ENCODE measurements around the gene CAPN5. TPM values are rescaled to one million over a fixed set of nuclear protein-coding genes. Genes with fewer than 3 reads are reported as not detected.

The CAPN5 gene
- total and polyA plus RNA-seq, 4 donors, result 6.5 to 25.8 (median 18.2) TPM

DNA sequence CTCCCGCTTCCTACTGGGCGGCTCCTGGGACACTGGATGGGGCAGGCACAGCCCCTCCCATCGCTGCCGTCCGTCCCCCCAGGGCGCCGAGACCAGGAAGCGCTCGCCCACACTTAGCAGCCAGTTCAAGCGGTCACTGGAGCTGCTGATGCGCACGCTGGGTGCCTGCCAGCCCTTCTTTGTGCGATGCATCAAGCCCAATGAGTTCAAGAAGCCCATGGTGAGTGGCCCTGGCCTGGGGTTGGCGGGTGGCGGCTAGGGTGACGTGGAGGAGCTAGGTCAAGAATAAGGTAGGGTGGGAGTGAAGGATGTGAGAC lies 105.9 kb downstream of the CAPN5 start:
- Histone ChIP-seq H3K9me3 (ENCODE audit: control insufficient read depth in 4 of 4, low read length in 3 of 4) (no peaks in the 10 kb centered on the region), H3K27me3 (ENCODE audit: control insufficient read depth in 4 of 4, insufficient read depth in 4 of 4, low read length in 3 of 4) (no peaks in the 10 kb centered on the region), H3K27ac (ENCODE audit: low read depth in 1 of 2, low read length in 2 of 2) (no peak overlapping the region), H3K4me3 (ENCODE audit: low read depth in 1 of 3, low read length in 3 of 3) (no peak overlapping the region), H3K4me1 (ENCODE audit: control insufficient read depth in 4 of 4, insufficient read depth in 4 of 4, low read length in 3 of 4) (peaks cover 9 to 33% (median 23%) of the 10 kb centered on the region in 4 donors), H3K9ac (ENCODE audit: low read depth in 1 of 2, low read length in 2 of 2) (no peak overlapping the region), H3K36me3 (ENCODE audit: control insufficient read depth in 4 of 4, insufficient read depth in 3 of 4, low read depth in 1 of 4, low read length in 3 of 4) (peaks cover 0 to 3% (median 2%) of the 10 kb centered on the region in 4 donors)
- TF ChIP-seq RXRA (IDR thresholded peaks at IDR 0.05) (peak in 1 of 2 donors; percentile 21), NR2F2 (IDR thresholded peaks at IDR 0.05) (no peak)
- WGBS, result 76% methylated on average over 16 of the region's 16 CpGs
- DNase-seq (ENCODE audit: low spot score), result peak; percentile 50

DNA sequence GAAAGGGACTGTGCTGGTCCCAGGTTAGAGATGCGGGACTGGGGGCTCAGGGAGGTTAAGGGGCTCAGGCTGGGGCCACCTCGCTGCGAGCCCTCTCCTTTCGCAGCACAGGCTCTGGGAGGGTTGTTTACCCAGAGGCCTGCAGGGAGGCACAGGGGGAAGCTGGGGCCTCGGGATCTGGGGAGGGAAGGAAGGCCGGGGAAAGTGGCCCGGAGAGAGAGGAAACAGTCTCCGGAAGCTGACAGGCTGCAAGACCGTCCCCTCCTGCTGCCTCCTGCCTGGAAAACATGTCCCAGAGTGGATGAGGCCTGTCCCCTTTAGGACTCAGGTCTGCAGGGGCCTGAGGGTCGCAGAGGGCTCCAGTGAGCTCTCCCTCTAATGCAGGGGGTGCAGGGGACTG lies 106.7 kb downstream of the CAPN5 start:
- no peak for DNase-seq (ENCODE audit: low spot score)
- TF ChIP-seq GABPA (IDR thresholded peaks at IDR 0.05 in 1 of 2, conservative IDR thresholded peaks at IDR 0.05 in 1 of 2), result no peak
- no peak for TF ChIP-seq YY1 (IDR thresholded peaks at IDR 0.05)
- H3K9me3 ChIP-seq (ENCODE audit: control insufficient read depth in 4 of 4, low read length in 3 of 4), result no peaks in the 10 kb centered on the region
- H3K27me3 ChIP-seq (ENCODE audit: control insufficient read depth in 4 of 4, insufficient read depth in 4 of 4, low read length in 3 of 4), result no peaks in the 10 kb centered on the region
- H3K27ac ChIP-seq (ENCODE audit: low read depth in 1 of 2, low read length in 2 of 2), result no peak overlapping the region
- H3K4me3 ChIP-seq (ENCODE audit: low read depth in 1 of 3, low read length in 3 of 3), result no peak overlapping the region
- H3K36me3 ChIP-seq (ENCODE audit: control insufficient read depth in 4 of 4, insufficient read depth in 3 of 4, low read depth in 1 of 4, low read length in 3 of 4), result peaks cover 0 to 9% (median 3%) of the 10 kb centered on the region in 4 donors
- H3K9ac ChIP-seq (ENCODE audit: low read depth in 1 of 2, low read length in 2 of 2), result no peak overlapping the region
- 81% methylated on average over 10 of the region's 10 CpGs for WGBS
- peaks cover 9 to 36% (median 25%) of the 10 kb centered on the region in 4 donors for H3K4me1 ChIP-seq (ENCODE audit: control insufficient read depth in 4 of 4, insufficient read depth in 4 of 4, low read length in 3 of 4)

DNA sequence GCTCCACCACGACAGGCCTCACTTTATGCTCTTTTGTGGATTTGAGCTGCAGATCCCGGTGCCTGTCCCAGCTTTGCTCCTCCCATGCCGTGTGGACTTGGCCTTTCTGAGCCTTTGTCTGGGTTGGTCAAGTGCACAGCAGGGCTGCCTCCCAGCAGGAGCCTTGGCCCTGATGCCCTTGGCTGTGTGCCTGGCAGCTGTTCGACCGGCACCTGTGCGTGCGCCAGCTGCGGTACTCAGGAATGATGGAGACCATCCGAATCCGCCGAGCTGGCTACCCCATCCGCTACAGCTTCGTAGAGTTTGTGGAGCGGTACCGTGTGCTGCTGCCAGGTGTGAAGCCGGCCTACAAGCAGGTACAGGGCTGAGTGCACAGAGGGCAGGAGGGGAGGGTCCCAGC lies 107.8 kb downstream of the CAPN5 start:
- peaks cover 0 to 9% (median 3%) of the 10 kb centered on the region in 4 donors for H3K36me3 ChIP-seq (ENCODE audit: control insufficient read depth in 4 of 4, insufficient read depth in 3 of 4, low read depth in 1 of 4, low read length in 3 of 4)
- no peak overlapping the region for H3K9ac ChIP-seq (ENCODE audit: low read depth in 1 of 2, low read length in 2 of 2)
- peaks cover 14 to 47% (median 32%) of the 10 kb centered on the region in 4 donors for H3K4me1 ChIP-seq (ENCODE audit: control insufficient read depth in 4 of 4, insufficient read depth in 4 of 4, low read length in 3 of 4)
- no peaks in the 10 kb centered on the region for H3K9me3 ChIP-seq (ENCODE audit: control insufficient read depth in 4 of 4, low read length in 3 of 4)
- no peak overlapping the region for H3K4me3 ChIP-seq (ENCODE audit: low read depth in 1 of 3, low read length in 3 of 3)
- no peaks in the 10 kb centered on the region for H3K27me3 ChIP-seq (ENCODE audit: control insufficient read depth in 4 of 4, insufficient read depth in 4 of 4, low read length in 3 of 4)
- 65% methylated on average over 16 of the region's 16 CpGs for WGBS
- TF ChIP-seq RXRA (IDR thresholded peaks at IDR 0.05), result peak in 1 of 2 donors; percentile 11
- TF ChIP-seq HNF4G (IDR thresholded peaks at IDR 0.05), result no peak
- TF ChIP-seq HNF4A (conservative IDR thresholded peaks at IDR 0.05), result peak in 1 of 2 donors; percentile 16
- H3K27ac ChIP-seq (ENCODE audit: low read depth in 1 of 2, low read length in 2 of 2), result no peak overlapping the region
- no peak for DNase-seq (ENCODE audit: low spot score)

DNA sequence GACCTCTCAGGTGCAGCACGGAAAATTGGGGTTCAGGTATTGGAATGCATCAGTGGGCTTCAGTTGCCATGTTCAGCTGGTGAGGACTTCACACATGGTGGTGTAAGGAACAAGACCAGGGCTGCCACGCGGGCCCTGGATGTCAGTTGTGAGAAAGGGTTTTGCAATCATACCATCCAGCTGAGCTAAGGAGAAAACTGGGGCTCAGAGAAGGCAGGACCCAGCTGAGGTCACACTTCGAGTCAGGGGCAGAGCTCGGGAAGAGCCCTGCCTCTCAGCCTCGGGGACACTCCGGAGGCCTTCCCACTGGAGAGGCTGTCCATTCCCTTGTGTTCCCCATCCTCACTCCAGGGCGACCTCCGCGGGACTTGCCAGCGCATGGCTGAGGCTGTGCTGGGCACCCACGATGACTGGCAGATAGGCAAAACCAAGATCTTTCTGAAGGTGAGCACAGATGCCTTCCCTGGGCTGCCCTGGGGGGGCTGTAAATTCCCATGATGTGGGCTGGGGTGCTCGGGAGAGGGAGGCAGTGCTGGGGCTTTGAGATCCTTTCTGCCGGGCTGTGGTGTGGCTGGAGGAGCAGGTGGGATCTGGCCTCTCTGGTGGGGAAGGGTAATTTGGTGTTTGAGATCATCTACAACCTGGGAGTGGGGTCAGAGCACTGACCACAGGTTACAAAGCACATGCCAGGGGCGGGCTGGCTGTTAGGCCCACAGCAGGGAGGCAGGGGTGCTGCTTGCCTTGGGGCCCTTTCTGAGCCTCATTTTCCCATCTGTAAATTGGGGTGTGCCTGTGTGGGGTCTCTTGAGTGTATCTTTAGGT lies 108.5 kb downstream of the CAPN5 start:
- peak overlapping the region; percentile 6 to 38 for H3K27ac ChIP-seq (ENCODE audit: low read depth in 1 of 2, low read length in 2 of 2)
- no peaks in the 10 kb centered on the region for H3K27me3 ChIP-seq (ENCODE audit: control insufficient read depth in 4 of 4, insufficient read depth in 4 of 4, low read length in 3 of 4)
- TF ChIP-seq SP1 (IDR thresholded peaks at IDR 0.05) (no peak), RXRA (IDR thresholded peaks at IDR 0.05) (no peak), HNF4G (IDR thresholded peaks at IDR 0.05) (no peak), YY1 (IDR thresholded peaks at IDR 0.05) (no peak), FOXA2 (IDR thresholded peaks at IDR 0.05) (no peak), TAF1 (conservative IDR thresholded peaks at IDR 0.05) (no peak), JUND (IDR thresholded peaks at IDR 0.05) (no peak), GABPA (IDR thresholded peaks at IDR 0.05 in 1 of 2, conservative IDR thresholded peaks at IDR 0.05 in 1 of 2) (no peak), HNF4A (conservative IDR thresholded peaks at IDR 0.05) (no peak), FOXA1 (IDR thresholded peaks at IDR 0.05) (no peak)
- TF ChIP-seq, protein P1, sequence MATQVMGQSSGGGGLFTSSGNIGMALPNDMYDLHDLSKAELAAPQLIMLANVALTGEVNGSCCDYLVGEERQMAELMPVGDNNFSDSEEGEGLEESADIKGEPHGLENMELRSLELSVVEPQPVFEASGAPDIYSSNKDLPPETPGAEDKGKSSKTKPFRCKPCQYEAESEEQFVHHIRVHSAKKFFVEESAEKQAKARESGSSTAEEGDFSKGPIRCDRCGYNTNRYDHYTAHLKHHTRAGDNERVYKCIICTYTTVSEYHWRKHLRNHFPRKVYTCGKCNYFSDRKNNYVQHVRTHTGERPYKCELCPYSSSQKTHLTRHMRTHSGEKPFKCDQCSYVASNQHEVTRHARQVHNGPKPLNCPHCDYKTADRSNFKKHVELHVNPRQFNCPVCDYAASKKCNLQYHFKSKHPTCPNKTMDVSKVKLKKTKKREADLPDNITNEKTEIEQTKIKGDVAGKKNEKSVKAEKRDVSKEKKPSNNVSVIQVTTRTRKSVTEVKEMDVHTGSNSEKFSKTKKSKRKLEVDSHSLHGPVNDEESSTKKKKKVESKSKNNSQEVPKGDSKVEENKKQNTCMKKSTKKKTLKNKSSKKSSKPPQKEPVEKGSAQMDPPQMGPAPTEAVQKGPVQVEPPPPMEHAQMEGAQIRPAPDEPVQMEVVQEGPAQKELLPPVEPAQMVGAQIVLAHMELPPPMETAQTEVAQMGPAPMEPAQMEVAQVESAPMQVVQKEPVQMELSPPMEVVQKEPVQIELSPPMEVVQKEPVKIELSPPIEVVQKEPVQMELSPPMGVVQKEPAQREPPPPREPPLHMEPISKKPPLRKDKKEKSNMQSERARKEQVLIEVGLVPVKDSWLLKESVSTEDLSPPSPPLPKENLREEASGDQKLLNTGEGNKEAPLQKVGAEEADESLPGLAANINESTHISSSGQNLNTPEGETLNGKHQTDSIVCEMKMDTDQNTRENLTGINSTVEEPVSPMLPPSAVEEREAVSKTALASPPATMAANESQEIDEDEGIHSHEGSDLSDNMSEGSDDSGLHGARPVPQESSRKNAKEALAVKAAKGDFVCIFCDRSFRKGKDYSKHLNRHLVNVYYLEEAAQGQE (IDR thresholded peaks at IDR 0.05), result no peak
- TF ChIP-seq, protein P2, sequence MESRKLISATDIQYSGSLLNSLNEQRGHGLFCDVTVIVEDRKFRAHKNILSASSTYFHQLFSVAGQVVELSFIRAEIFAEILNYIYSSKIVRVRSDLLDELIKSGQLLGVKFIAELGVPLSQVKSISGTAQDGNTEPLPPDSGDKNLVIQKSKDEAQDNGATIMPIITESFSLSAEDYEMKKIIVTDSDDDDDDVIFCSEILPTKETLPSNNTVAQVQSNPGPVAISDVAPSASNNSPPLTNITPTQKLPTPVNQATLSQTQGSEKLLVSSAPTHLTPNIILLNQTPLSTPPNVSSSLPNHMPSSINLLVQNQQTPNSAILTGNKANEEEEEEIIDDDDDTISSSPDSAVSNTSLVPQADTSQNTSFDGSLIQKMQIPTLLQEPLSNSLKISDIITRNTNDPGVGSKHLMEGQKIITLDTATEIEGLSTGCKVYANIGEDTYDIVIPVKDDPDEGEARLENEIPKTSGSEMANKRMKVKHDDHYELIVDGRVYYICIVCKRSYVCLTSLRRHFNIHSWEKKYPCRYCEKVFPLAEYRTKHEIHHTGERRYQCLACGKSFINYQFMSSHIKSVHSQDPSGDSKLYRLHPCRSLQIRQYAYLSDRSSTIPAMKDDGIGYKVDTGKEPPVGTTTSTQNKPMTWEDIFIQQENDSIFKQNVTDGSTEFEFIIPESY (IDR thresholded peaks at IDR 0.05), result no peak
- TF ChIP-seq, protein P3, sequence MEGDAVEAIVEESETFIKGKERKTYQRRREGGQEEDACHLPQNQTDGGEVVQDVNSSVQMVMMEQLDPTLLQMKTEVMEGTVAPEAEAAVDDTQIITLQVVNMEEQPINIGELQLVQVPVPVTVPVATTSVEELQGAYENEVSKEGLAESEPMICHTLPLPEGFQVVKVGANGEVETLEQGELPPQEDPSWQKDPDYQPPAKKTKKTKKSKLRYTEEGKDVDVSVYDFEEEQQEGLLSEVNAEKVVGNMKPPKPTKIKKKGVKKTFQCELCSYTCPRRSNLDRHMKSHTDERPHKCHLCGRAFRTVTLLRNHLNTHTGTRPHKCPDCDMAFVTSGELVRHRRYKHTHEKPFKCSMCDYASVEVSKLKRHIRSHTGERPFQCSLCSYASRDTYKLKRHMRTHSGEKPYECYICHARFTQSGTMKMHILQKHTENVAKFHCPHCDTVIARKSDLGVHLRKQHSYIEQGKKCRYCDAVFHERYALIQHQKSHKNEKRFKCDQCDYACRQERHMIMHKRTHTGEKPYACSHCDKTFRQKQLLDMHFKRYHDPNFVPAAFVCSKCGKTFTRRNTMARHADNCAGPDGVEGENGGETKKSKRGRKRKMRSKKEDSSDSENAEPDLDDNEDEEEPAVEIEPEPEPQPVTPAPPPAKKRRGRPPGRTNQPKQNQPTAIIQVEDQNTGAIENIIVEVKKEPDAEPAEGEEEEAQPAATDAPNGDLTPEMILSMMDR (IDR thresholded peaks at IDR 0.05; ENCODE audit: low read depth, low read length, missing input control), result no peak
- TF ChIP-seq, protein P4, sequence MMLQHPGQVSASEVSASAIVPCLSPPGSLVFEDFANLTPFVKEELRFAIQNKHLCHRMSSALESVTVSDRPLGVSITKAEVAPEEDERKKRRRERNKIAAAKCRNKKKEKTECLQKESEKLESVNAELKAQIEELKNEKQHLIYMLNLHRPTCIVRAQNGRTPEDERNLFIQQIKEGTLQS (IDR thresholded peaks at IDR 0.05), result no peak
- H3K9ac ChIP-seq (ENCODE audit: low read depth in 1 of 2, low read length in 2 of 2), result no peak overlapping the region
- H3K4me1 ChIP-seq (ENCODE audit: control insufficient read depth in 4 of 4, insufficient read depth in 4 of 4, low read length in 3 of 4), result peaks cover 19 to 52% (median 38%) of the 10 kb centered on the region in 4 donors
- peaks cover 0 to 9% (median 3%) of the 10 kb centered on the region in 4 donors for H3K36me3 ChIP-seq (ENCODE audit: control insufficient read depth in 4 of 4, insufficient read depth in 3 of 4, low read depth in 1 of 4, low read length in 3 of 4)
- H3K9me3 ChIP-seq (ENCODE audit: control insufficient read depth in 4 of 4, low read length in 3 of 4), result no peaks in the 10 kb centered on the region
- 84% methylated on average over 15 of the region's 15 CpGs for WGBS
- DNase-seq (ENCODE audit: low spot score), result no peak
- no peak overlapping the region for H3K4me3 ChIP-seq (ENCODE audit: low read depth in 1 of 3, low read length in 3 of 3)

Data from liver (tissue), 9 donors.